HepG2 (cell line): ENCODE data around the gene TRAPPC1. TPM values are rescaled to one million over a fixed set of nuclear protein-coding genes. Genes with fewer than 3 reads are reported as not detected.

Source experiments
- CBX2 ChIP-seq, 2 experiments: fragments of 200-600 bp in 1 of 2; sonication (generic); formaldehyde crosslinking in 1 of 2; IDR thresholded peaks; 2 replicates each; pipeline versions ENCODE4 v1.7.0 to v1.8.1; 2018 to 2022; ENCODE audit warnings: low read depth in 2 of 2, low read length in 1 of 2, mild to moderate bottlenecking in 1 of 2, missing genetic modification reagents in 1 of 2
- ELF1 ChIP-seq: sonication (generic); formaldehyde crosslinking; IDR thresholded peaks from 2 replicates; pipeline ENCODE4 v1.4.0; 2020; ENCODE audit warnings: missing genetic modification reagents
- EZH2 ChIP-seq: conservative IDR thresholded peaks from 2 replicates; pipeline ENCODE4 v1.6.1; 2012; ENCODE audit warnings: mild to moderate bottlenecking, low read depth, low read length, moderate library complexity
- KMT2A ChIP-seq: sonication (generic); formaldehyde crosslinking; IDR thresholded peaks from 2 replicates; pipeline ENCODE4 v1.4.0; 2020; ENCODE audit warnings: missing genetic modification reagents
- RORA ChIP-seq: sonication (generic); formaldehyde crosslinking; IDR thresholded peaks from 2 replicates; pipeline ENCODE4 v1.5.0; 2020; ENCODE audit warnings: mild to moderate bottlenecking, missing genetic modification reagents, moderate library complexity
- SETDB1 ChIP-seq: sonication (generic); formaldehyde crosslinking; IDR thresholded peaks from 2 replicates; pipeline ENCODE4 v1.5.1; 2020; ENCODE audit warnings: missing genetic modification reagents, mild to moderate bottlenecking, borderline replicate concordance
- TBX2 ChIP-seq: sonication (generic); formaldehyde crosslinking; IDR thresholded peaks from 2 replicates; pipeline ENCODE4 v1.5.0; 2020; ENCODE audit warnings: missing genetic modification reagents, mild to moderate bottlenecking, borderline replicate concordance
- ZBTB20 ChIP-seq: sonication (generic); formaldehyde crosslinking; IDR thresholded peaks from 2 replicates; pipeline ENCODE4 v1.8.1; 2023; ENCODE audit warnings: missing genetic modification reagents, low read depth, mild to moderate bottlenecking, borderline replicate concordance
- ZBTB42 ChIP-seq: sonication (generic); formaldehyde crosslinking; IDR thresholded peaks from 2 replicates; pipeline ENCODE4 v1.5.0; 2020; ENCODE audit warnings: mild to moderate bottlenecking, missing genetic modification reagents
- ZFP36L2 ChIP-seq: sonication (generic); formaldehyde crosslinking; IDR thresholded peaks from 2 replicates; pipeline ENCODE4 v1.4.0; 2020; ENCODE audit warnings: missing genetic modification reagents
- ZNF101 ChIP-seq: sonication (generic); formaldehyde crosslinking; IDR thresholded peaks from 2 replicates; pipeline ENCODE4 v1.4.0; 2020; ENCODE audit warnings: mild to moderate bottlenecking, low read depth, missing genetic modification reagents, borderline replicate concordance
- ZNF12 ChIP-seq: sonication (generic); formaldehyde crosslinking; IDR thresholded peaks from 2 replicates; pipeline ENCODE4 v1.5.0; 2020; ENCODE audit warnings: missing genetic modification reagents
- ZNF292 ChIP-seq: sonication (generic); formaldehyde crosslinking; IDR thresholded peaks from 2 replicates; pipeline ENCODE4 v1.8.1; 2022; ENCODE audit warnings: mild to moderate bottlenecking, low read depth, missing genetic modification reagents, borderline replicate concordance
- ZNF333 ChIP-seq: sonication (generic); formaldehyde crosslinking; IDR thresholded peaks from 2 replicates; pipeline ENCODE4 v1.4.0; 2020; ENCODE audit warnings: mild to moderate bottlenecking, missing genetic modification reagents, borderline replicate concordance
- ZNF615 ChIP-seq: sonication (generic); formaldehyde crosslinking; IDR thresholded peaks from 2 replicates; pipeline ENCODE4 v1.5.0; 2020; ENCODE audit warnings: mild to moderate bottlenecking, missing genetic modification reagents, borderline replicate concordance
- polyA plus RNA-seq, 8 experiments: library from polyadenylated mRNA; depleted of rRNA in 3 of 8; stranded (reverse) in 7 of 8; unstranded in 1 of 8; fragments of >200 nt; fragmentation: Illumina TruSeq in 4 of 8; extraction: Trizol in 4 of 8; gene quantifications; 2 replicates each; pipeline versions ENCODE4 v1.2.1 to v1.2.3, GENCODE V29; 2011 to 2016; ENCODE audit warnings: low read depth in 4 of 8, missing spikeins in 1 of 8, mixed read lengths in 1 of 8; ENCODE audit not compliant: insufficient read depth in 1 of 8
- total RNA-seq, 5 experiments: library from RNA; depleted of rRNA; stranded (reverse); fragments of >200 nt; fragmentation: Illumina TruSeq; extraction: Trizol; gene quantifications; 2 replicates each; pipeline ENCODE4 v1.2.3, GENCODE V29; 2016; ENCODE audit warnings: low read depth in 1 of 5
- TF ChIP-seq, protein P1 (sequence below): sonication (generic); formaldehyde crosslinking; IDR thresholded peaks from 2 replicates; pipeline ENCODE4 v1.5.0; 2020; ENCODE audit warnings: mild to moderate bottlenecking, missing genetic modification reagents, moderate library complexity
- TF ChIP-seq, protein P2 (sequence below): sonication (generic); formaldehyde crosslinking; IDR thresholded peaks from 2 replicates; pipeline ENCODE4 v1.4.0; 2020; ENCODE audit warnings: mild to moderate bottlenecking, missing genetic modification reagents
- TF ChIP-seq, protein P3 (sequence below): sonication (generic); formaldehyde crosslinking; IDR thresholded peaks from 2 replicates; pipeline ENCODE4 v1.5.1; 2020; ENCODE audit warnings: missing genetic modification reagents, mild to moderate bottlenecking, borderline replicate concordance
- TF ChIP-seq, protein P4 (sequence below): sonication (generic); formaldehyde crosslinking; IDR thresholded peaks from 2 replicates; pipeline ENCODE4 v1.8.1; 2022; ENCODE audit warnings: mild to moderate bottlenecking, missing genetic modification reagents
- TF ChIP-seq, protein P5 (sequence below): sonication (generic); formaldehyde crosslinking; IDR thresholded peaks from 2 replicates; pipeline ENCODE4 v1.4.0; 2020; ENCODE audit warnings: missing genetic modification reagents

The TRAPPC1 gene
- total and polyA plus RNA-seq, 2 of the 13 experiments (the other 11 are each of a cell fraction or from before 2014, with no cell fraction given), result 28.1 to 44.9 TPM

DNA sequence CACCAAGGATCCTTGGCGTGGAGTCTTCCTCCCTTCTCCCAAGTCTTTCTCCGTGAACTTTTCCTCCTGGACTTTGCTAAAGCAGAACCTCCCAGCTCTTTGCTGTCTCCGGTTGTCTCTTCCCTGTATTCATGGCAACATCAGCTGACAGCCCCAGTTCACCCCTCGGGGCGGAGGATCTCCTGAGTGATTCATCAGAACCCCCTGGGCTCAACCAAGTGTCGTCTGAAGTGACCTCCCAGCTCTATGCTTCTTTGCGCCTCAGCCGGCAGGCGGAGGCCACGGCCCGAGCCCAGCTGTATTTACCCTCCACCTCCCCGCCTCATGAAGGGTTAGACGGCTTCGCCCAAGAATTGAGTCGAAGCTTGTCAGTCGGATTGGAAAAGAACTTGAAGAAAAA lies 1.2 kb upstream of the TRAPPC1 start (continued):
- TF ChIP-seq, protein P1, sequence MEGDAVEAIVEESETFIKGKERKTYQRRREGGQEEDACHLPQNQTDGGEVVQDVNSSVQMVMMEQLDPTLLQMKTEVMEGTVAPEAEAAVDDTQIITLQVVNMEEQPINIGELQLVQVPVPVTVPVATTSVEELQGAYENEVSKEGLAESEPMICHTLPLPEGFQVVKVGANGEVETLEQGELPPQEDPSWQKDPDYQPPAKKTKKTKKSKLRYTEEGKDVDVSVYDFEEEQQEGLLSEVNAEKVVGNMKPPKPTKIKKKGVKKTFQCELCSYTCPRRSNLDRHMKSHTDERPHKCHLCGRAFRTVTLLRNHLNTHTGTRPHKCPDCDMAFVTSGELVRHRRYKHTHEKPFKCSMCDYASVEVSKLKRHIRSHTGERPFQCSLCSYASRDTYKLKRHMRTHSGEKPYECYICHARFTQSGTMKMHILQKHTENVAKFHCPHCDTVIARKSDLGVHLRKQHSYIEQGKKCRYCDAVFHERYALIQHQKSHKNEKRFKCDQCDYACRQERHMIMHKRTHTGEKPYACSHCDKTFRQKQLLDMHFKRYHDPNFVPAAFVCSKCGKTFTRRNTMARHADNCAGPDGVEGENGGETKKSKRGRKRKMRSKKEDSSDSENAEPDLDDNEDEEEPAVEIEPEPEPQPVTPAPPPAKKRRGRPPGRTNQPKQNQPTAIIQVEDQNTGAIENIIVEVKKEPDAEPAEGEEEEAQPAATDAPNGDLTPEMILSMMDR (CRISPR knock-in tag), result 0 out of 2 replicates have a peak, but pooled peaks have one; percentile 13
- TF ChIP-seq ELF1 (CRISPR knock-in tag) (no peak), ZBTB20 (CRISPR knock-in tag) (no peak), CBX2 (IDR thresholded peaks at IDR 0.05; ENCODE audit: low read depth, low read length) (no peak), CBX2 (CRISPR knock-in tag; IDR thresholded peaks at IDR 0.05; ENCODE audit: low read depth) (no peak), SETDB1 (CRISPR knock-in tag) (no peak), ZNF12 (no peak), ZFP36L2 (CRISPR knock-in tag) (no peak), ZNF101 (CRISPR knock-in tag) (no peak), ZNF292 (CRISPR knock-in tag) (no peak), KMT2A (CRISPR knock-in tag) (0 out of 2 replicates have a peak, but pooled peaks have one; percentile 35), ZNF333 (CRISPR knock-in tag) (no peak), TBX2 (CRISPR knock-in tag) (0 out of 2 replicates have a peak, but pooled peaks have one; percentile 7), RORA (CRISPR knock-in tag) (no peak), ZBTB42 (CRISPR knock-in tag) (no peak), ZNF615 (no peak), EZH2 (no peak)
- TF ChIP-seq, protein P2, sequence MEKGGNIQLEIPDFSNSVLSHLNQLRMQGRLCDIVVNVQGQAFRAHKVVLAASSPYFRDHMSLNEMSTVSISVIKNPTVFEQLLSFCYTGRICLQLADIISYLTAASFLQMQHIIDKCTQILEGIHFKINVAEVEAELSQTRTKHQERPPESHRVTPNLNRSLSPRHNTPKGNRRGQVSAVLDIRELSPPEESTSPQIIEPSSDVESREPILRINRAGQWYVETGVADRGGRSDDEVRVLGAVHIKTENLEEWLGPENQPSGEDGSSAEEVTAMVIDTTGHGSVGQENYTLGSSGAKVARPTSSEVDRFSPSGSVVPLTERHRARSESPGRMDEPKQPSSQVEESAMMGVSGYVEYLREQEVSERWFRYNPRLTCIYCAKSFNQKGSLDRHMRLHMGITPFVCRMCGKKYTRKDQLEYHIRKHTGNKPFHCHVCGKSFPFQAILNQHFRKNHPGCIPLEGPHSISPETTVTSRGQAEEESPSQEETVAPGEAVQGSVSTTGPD (CRISPR knock-in tag), result no peak
- TF ChIP-seq, protein P3, sequence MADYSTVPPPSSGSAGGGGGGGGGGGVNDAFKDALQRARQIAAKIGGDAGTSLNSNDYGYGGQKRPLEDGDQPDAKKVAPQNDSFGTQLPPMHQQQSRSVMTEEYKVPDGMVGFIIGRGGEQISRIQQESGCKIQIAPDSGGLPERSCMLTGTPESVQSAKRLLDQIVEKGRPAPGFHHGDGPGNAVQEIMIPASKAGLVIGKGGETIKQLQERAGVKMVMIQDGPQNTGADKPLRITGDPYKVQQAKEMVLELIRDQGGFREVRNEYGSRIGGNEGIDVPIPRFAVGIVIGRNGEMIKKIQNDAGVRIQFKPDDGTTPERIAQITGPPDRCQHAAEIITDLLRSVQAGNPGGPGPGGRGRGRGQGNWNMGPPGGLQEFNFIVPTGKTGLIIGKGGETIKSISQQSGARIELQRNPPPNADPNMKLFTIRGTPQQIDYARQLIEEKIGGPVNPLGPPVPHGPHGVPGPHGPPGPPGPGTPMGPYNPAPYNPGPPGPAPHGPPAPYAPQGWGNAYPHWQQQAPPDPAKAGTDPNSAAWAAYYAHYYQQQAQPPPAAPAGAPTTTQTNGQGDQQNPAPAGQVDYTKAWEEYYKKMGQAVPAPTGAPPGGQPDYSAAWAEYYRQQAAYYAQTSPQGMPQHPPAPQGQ (CRISPR knock-in tag), result no peak
- TF ChIP-seq, protein P4, sequence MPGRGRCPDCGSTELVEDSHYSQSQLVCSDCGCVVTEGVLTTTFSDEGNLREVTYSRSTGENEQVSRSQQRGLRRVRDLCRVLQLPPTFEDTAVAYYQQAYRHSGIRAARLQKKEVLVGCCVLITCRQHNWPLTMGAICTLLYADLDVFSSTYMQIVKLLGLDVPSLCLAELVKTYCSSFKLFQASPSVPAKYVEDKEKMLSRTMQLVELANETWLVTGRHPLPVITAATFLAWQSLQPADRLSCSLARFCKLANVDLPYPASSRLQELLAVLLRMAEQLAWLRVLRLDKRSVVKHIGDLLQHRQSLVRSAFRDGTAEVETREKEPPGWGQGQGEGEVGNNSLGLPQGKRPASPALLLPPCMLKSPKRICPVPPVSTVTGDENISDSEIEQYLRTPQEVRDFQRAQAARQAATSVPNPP, result no peak
- TF ChIP-seq, protein P5, sequence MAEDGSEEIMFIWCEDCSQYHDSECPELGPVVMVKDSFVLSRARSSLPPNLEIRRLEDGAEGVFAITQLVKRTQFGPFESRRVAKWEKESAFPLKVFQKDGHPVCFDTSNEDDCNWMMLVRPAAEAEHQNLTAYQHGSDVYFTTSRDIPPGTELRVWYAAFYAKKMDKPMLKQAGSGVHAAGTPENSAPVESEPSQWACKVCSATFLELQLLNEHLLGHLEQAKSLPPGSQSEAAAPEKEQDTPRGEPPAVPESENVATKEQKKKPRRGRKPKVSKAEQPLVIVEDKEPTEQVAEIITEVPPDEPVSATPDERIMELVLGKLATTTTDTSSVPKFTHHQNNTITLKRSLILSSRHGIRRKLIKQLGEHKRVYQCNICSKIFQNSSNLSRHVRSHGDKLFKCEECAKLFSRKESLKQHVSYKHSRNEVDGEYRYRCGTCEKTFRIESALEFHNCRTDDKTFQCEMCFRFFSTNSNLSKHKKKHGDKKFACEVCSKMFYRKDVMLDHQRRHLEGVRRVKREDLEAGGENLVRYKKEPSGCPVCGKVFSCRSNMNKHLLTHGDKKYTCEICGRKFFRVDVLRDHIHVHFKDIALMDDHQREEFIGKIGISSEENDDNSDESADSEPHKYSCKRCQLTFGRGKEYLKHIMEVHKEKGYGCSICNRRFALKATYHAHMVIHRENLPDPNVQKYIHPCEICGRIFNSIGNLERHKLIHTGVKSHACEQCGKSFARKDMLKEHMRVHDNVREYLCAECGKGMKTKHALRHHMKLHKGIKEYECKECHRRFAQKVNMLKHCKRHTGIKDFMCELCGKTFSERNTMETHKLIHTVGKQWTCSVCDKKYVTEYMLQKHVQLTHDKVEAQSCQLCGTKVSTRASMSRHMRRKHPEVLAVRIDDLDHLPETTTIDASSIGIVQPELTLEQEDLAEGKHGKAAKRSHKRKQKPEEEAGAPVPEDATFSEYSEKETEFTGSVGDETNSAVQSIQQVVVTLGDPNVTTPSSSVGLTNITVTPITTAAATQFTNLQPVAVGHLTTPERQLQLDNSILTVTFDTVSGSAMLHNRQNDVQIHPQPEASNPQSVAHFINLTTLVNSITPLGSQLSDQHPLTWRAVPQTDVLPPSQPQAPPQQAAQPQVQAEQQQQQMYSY, result no peak
